ENCODE measurements around the gene PRXL2B.

The PRXL2B gene

DNA sequence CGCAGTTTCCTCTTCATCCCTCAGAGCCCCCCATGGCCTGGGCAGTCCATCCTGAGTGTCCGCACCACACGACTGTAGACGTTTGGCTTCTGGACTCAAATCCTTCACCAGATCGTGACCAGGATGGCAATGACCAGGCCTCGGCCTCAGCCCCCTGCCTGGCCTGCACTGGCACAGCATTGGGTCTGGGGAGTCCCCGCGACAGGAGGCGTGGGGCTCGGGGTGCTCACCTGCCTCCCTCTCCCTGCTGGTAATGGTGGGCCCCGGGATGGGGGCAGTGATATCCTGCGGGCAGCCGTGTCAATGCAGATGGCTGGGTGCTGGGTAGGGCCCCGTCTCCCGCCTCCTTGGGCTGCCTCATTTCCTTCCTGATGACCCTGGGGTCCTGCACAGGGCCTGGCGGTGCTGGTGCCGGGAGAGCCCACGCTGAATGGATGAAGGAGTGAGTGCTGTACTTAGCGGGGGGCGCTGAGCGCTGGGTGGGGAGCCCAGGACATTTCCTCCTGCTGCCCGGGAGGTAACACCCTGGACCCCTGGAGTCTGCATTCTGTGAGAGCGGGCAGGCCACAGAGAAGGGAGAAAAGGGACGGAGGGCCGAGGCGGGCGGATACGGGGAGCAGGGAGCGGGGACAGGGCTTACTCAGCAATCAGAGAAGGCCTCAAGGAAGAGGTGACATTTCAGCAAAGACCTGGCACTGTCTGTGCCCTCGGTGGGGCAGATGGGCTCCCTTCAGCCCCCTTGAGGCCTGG is 32.5 kb upstream of the PRXL2B start:
- Histone ChIP-seq H3K27me3 (ENCODE audit: control insufficient read depth, insufficient read depth, low read length) (no peaks in the 10 kb centered on the region), H3K9ac (ENCODE audit: low read depth, low read length) (no peak overlapping the region), H3K36me3 (ENCODE audit: control insufficient read depth, insufficient read depth, low read length) (no peaks in the 10 kb centered on the region), H3K4me1 (ENCODE audit: control insufficient read depth, insufficient read depth, low read length) (no peaks in the 10 kb centered on the region), H3K4me3 (ENCODE audit: low read depth, low read length) (no peak overlapping the region), H3K9me3 (ENCODE audit: control insufficient read depth, insufficient read depth, low read length) (no peaks in the 10 kb centered on the region)

DNA sequence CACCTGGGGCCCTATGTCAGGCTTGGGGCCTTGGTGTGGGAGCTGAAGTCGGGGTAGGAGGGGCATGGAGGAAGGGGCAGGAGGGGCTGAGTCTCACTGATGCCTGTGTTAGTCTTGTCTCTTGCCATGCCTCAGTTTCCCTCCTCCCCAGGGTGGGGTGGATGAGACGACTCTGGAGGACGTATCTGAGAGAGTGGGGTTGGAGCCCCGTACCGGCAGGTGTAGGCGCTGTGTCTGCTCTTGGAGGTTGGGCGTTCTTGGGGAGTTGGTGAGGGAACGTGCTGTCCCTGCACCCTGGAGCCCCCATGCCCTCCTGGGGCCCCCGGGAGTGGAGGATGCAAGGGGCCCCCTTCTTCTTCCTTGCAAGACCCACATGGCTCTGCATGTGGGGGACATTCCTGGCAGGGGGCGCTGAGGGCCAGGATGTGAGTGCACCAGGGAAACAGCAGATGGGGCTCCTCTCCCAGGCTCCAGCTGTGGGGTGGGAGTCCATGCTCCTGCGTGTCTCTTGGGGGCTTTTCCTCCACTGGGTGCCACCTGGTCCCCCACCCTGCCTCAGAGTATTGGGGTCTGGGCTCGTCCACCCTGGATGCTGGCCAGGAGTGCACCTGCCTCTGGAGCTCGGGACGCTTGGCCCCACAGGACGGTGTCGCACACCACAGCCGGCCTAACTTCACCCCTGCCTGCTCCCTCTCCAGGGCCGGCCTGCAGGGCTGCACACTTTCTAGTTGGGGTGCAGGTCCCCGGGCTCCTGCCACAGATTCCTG is 31.8 kb upstream of the PRXL2B start:
- Histone ChIP-seq H3K4me3 (ENCODE audit: low read depth, low read length) (no peak overlapping the region), H3K27me3 (ENCODE audit: control insufficient read depth, insufficient read depth, low read length) (no peaks in the 10 kb centered on the region), H3K9me3 (ENCODE audit: control insufficient read depth, insufficient read depth, low read length) (no peaks in the 10 kb centered on the region), H3K9ac (ENCODE audit: low read depth, low read length) (no peak overlapping the region), H3K4me1 (ENCODE audit: control insufficient read depth, insufficient read depth, low read length) (no peaks in the 10 kb centered on the region), H3K36me3 (ENCODE audit: control insufficient read depth, insufficient read depth, low read length) (no peaks in the 10 kb centered on the region)

DNA sequence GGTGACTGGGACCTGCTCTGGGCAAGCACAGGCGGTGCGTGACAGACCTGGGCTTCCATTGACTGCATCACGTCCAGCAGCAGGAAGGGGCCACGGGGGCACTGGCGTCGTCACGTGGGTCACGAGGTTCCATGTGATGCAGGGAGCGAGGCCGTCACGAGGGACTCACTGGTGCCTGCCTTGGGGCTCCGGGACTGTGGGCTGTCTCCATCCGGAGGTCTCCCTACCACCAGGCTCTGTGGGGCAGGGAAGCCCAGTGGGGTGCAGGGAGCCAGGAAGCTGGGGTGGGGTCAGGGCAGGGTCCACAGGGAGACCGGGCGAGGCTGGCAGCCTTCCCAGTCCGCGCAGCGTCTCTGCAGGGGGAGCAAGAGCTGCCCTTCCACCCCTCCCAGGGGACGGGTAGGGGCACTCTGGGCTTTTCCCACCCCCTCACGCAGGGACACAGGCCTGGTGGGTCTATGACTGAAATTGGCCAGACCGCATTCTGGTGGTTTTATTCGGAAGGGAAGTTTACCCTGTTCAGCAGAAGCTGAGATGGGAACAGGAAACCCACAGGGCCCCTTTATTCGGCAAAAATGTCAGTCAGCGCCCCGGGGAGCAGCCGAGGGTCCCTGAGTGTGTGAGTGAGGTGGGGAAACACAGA is 30.8 kb upstream of the PRXL2B start:
- H3K36me3 ChIP-seq (ENCODE audit: control insufficient read depth, insufficient read depth, low read length) = no peaks in the 10 kb centered on the region
- no peaks in the 10 kb centered on the region for H3K27me3 ChIP-seq (ENCODE audit: control insufficient read depth, insufficient read depth, low read length)
- H3K9me3 ChIP-seq (ENCODE audit: control insufficient read depth, insufficient read depth, low read length) = no peaks in the 10 kb centered on the region
- H3K4me3 ChIP-seq (ENCODE audit: low read depth, low read length) = no peak overlapping the region
- H3K9ac ChIP-seq (ENCODE audit: low read depth, low read length) = no peak overlapping the region
- H3K4me1 ChIP-seq (ENCODE audit: control insufficient read depth, insufficient read depth, low read length) = no peaks in the 10 kb centered on the region

DNA sequence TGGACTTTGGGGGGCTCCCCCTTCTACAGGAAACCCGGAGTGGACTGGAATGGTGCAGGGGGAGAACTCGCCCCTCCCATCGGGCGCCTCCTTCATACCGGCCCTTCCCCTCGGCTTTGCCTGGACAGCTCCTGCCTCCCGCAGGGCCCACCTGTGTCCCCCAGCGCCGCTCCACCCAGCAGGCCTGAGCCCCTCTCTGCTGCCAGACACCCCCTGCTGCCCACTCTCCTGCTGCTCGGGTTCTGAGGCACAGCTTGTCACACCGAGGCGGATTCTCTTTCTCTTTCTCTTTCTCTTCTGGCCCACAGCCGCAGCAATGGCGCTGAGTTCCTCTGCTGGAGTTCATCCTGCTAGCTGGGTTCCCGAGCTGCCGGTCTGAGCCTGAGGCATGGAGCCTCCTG is 30.3 kb upstream of the PRXL2B start, which contains the start of gene TNFRSF14:
Gene TNFRSF14, plus strand, starts transcription at position 95 of the 401 bp plus-strand sequence. Its CDS starts 294 bp downstream, at position 389.
- Histone ChIP-seq H3K4me3 (ENCODE audit: low read depth, low read length) (no peak within 1 kb of the TSS), H3K36me3 (ENCODE audit: control insufficient read depth, insufficient read depth, low read length) (no peaks in the 10 kb centered on the region), H3K9ac (ENCODE audit: low read depth, low read length) (no peak within 1 kb of the TSS), H3K27me3 (ENCODE audit: control insufficient read depth, insufficient read depth, low read length) (no peaks in the 10 kb centered on the region), H3K4me1 (ENCODE audit: control insufficient read depth, insufficient read depth, low read length) (no peaks in the 10 kb centered on the region), H3K9me3 (ENCODE audit: control insufficient read depth, insufficient read depth, low read length) (no peaks in the 10 kb centered on the region)

DNA sequence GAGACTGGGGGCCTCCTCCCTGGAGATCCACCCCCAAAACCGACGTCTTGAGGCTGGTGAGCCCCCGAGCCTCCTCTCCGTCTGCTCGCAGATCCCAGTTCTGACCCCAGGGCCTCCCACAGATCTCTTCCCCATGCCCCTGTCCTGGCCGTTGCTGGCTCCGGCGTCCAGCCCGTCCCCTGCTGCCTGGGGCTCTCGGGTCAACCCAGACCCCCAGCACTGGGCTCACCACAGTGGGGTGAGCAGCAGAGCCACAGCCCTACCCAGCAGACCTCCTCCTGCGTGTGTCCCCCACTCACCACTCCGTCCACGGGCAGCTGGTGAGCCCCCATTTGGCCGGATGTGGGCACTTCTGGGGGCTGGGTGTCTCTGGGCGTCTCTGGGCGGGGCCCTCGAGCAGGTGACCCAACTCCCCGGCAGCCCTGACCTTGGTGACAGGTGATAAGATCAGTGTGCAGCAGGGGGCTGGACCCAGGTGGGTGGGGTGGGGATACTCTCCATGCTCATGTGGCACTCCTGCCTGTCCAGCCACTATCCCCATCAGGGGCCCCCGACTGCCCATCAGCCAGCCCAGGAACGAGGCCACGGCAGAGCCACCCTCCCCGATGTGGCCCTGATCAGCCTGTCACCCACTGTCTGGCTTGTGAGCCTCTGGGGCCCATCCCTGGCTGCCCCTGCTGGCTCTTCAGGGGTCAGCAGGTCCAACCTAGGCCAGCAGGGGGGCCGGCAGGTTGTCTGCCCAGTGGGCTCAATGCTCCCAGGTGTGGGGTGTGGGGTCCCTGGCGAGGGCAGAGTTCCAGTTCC is 29.7 kb upstream of the PRXL2B start:
- Histone ChIP-seq H3K36me3 (ENCODE audit: control insufficient read depth, insufficient read depth, low read length) (no peaks in the 10 kb centered on the region), H3K27me3 (ENCODE audit: control insufficient read depth, insufficient read depth, low read length) (no peaks in the 10 kb centered on the region), H3K4me3 (ENCODE audit: low read depth, low read length) (no peak overlapping the region), H3K4me1 (ENCODE audit: control insufficient read depth, insufficient read depth, low read length) (no peaks in the 10 kb centered on the region), H3K9me3 (ENCODE audit: control insufficient read depth, insufficient read depth, low read length) (no peaks in the 10 kb centered on the region), H3K9ac (ENCODE audit: low read depth, low read length) (no peak overlapping the region)

DNA sequence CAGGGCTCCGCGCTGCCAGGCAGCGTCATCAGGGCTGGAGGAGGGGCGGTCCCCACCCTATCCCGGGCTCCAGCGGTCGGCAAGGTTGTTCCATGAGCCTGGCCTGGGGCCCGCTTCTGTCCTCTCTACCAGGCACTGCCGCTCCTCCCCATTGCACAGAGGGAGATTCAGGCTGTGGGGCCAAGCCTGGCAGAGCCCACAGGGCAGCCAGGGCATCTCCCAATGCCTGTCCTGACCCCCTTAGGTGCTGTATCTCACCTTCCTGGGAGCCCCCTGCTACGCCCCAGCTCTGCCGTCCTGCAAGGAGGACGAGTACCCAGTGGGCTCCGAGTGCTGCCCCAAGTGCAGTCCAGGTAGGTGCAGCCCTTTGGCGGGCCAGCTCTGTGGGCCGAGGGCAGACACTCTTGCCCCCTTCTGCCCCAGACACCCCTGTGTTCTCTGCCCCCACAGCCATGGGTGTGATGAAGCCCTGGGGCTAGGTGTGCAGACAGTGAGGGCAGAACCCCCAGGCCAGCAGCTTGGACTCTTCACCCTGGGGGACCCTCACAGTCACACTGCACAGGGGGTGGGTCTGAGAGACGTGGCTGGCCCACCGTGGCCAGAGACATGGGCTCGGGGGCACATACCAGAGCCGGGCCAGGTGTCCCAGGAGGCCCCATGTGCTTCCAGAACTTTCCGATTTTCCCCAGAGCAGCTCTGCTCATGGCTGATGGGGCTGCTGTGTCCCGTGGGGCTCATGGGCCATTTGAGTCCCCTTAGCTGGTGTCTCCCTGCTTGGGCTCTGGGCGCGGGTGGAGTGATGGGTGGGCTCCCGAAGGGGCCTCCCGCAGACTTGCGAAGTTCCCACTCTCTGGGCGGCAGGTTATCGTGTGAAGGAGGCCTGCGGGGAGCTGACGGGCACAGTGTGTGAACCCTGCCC is 28.8 kb upstream of the PRXL2B start:
- no peaks in the 10 kb centered on the region for H3K36me3 ChIP-seq (ENCODE audit: control insufficient read depth, insufficient read depth, low read length)
- H3K9ac ChIP-seq (ENCODE audit: low read depth, low read length) = no peak overlapping the region
- no peaks in the 10 kb centered on the region for H3K9me3 ChIP-seq (ENCODE audit: control insufficient read depth, insufficient read depth, low read length)
- no peak overlapping the region for H3K4me3 ChIP-seq (ENCODE audit: low read depth, low read length)
- H3K27me3 ChIP-seq (ENCODE audit: control insufficient read depth, insufficient read depth, low read length) = no peaks in the 10 kb centered on the region
- H3K4me1 ChIP-seq (ENCODE audit: control insufficient read depth, insufficient read depth, low read length) = no peaks in the 10 kb centered on the region

DNA sequence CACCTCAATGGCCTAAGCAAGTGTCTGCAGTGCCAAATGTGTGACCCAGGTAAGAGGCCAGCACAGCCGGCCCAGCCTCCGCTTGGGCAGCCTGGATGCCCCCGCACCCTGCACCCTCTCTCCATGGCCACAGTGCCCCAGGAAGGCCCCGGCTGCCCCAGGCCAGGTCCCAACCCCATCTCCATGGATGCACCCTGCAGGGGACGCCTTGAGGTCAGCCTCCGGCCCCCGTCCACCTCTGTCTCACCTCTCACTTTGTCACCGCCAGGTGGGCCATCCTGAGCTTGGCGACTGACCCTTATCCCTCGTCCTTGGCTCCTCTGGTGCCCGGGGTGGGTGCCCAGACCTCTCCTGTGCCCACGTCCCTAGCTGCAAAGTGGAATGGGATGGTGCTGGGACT is 28.2 kb upstream of the PRXL2B start:
- Histone ChIP-seq H3K27me3 (ENCODE audit: control insufficient read depth, insufficient read depth, low read length) (no peaks in the 10 kb centered on the region), H3K4me1 (ENCODE audit: control insufficient read depth, insufficient read depth, low read length) (no peaks in the 10 kb centered on the region), H3K4me3 (ENCODE audit: low read depth, low read length) (no peak overlapping the region), H3K36me3 (ENCODE audit: control insufficient read depth, insufficient read depth, low read length) (no peaks in the 10 kb centered on the region), H3K9ac (ENCODE audit: low read depth, low read length) (no peak overlapping the region), H3K9me3 (ENCODE audit: control insufficient read depth, insufficient read depth, low read length) (no peaks in the 10 kb centered on the region)

DNA sequence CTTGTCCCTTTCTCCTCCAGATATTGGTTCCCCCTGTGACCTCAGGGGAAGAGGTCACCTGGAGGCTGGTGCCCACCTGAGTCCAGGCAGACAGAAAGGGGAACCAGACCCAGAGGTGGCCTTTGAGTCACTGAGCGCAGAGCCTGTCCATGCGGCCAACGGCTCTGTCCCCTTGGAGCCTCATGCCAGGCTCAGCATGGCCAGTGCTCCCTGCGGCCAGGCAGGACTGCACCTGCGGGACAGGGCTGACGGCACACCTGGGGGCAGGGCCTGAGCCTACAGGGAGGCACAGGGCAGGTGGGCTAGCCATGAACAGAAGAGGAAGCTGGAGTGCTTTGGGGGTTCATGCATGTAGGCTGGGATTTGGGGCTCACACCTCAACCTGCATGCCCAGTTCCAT is 27.7 kb upstream of the PRXL2B start:
- no peaks in the 10 kb centered on the region for H3K27me3 ChIP-seq (ENCODE audit: control insufficient read depth, insufficient read depth, low read length)
- H3K4me3 ChIP-seq (ENCODE audit: low read depth, low read length) = no peak overlapping the region
- H3K9ac ChIP-seq (ENCODE audit: low read depth, low read length) = no peak overlapping the region
- H3K9me3 ChIP-seq (ENCODE audit: control insufficient read depth, insufficient read depth, low read length) = no peaks in the 10 kb centered on the region
- no peaks in the 10 kb centered on the region for H3K4me1 ChIP-seq (ENCODE audit: control insufficient read depth, insufficient read depth, low read length)
- H3K36me3 ChIP-seq (ENCODE audit: control insufficient read depth, insufficient read depth, low read length) = no peaks in the 10 kb centered on the region

DNA sequence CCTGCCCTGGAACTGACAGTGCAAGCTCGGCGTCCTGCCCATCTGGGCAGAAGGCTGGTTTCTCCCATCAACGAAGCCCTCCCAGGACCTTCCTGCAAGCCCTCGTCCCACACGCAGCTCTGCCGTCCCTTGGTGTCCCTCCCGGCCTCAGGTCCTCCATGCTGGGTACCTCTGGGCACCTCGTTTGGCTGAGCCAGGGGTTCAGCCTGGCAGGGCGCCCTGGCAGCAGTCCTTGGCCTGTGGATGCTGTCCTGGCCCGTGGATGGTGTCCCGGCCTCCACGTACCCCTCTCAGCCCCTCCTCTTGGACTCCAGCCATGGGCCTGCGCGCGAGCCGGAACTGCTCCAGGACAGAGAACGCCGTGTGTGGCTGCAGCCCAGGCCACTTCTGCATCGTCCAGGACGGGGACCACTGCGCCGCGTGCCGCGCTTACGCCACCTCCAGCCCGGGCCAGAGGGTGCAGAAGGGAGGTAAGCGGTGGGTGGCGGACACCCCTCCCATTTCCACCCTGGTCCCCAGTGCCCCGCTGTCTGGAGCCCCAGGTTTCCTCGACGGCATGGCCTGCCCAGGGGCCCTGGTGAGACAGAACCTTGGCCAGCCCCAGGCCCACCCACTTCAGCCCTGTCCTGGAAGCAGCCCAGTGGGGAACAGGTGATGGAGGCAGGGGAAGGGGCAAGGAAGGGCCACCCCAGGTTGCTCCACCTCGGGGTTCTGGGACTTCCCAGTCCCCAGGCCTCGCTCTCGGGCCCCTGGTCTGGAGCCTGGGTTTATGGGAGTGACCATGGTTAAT is 26.9 kb upstream of the PRXL2B start:
- no peaks in the 10 kb centered on the region for H3K27me3 ChIP-seq (ENCODE audit: control insufficient read depth, insufficient read depth, low read length)
- no peak overlapping the region for H3K4me3 ChIP-seq (ENCODE audit: low read depth, low read length)
- no peaks in the 10 kb centered on the region for H3K9me3 ChIP-seq (ENCODE audit: control insufficient read depth, insufficient read depth, low read length)
- H3K9ac ChIP-seq (ENCODE audit: low read depth, low read length) = no peak overlapping the region
- no peaks in the 10 kb centered on the region for H3K4me1 ChIP-seq (ENCODE audit: control insufficient read depth, insufficient read depth, low read length)
- H3K36me3 ChIP-seq (ENCODE audit: control insufficient read depth, insufficient read depth, low read length) = no peaks in the 10 kb centered on the region

DNA sequence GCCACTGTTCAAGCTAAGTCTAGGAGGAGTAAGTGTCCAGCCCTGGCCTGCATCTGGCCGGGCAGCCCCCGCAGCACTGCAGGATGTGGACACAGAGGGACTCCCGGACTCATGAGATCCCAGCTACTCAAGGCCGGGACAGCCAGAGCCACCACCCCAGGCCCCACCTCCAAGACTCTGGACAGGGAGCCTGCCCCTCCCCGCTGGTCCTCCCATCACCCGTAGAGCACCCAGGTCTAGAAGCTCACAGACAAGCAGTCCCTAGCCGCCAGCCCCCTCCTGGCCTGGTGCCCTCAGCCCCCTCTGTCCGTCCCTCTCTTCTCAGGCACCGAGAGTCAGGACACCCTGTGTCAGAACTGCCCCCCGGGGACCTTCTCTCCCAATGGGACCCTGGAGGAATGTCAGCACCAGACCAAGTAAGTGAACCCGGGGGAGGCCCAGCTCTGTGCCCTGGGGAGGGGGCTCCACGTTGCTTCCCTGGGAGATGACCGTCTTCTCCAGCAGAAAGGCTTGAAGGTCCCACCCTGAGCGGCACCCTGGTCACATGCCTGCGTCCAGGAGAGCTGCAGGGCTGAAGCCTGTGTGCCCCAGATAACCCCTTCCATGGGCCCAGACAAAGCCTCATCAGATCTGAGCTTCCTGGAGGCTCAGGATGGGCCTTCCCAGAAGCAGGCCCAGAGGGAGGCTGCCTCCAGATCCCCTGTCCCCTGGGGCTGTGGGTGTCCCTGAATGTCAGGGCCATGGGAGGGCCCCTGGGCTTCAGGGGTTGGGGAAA is 26.1 kb upstream of the PRXL2B start:
- H3K4me3 ChIP-seq (ENCODE audit: low read depth, low read length) = no peak overlapping the region
- no peaks in the 10 kb centered on the region for H3K27me3 ChIP-seq (ENCODE audit: control insufficient read depth, insufficient read depth, low read length)

More for the DNA sequence above, 26.1 kb upstream of the PRXL2B start:
- H3K4me1 ChIP-seq (ENCODE audit: control insufficient read depth, insufficient read depth, low read length) = no peaks in the 10 kb centered on the region
- no peaks in the 10 kb centered on the region for H3K9me3 ChIP-seq (ENCODE audit: control insufficient read depth, insufficient read depth, low read length)
- no peaks in the 10 kb centered on the region for H3K36me3 ChIP-seq (ENCODE audit: control insufficient read depth, insufficient read depth, low read length)
- H3K9ac ChIP-seq (ENCODE audit: low read depth, low read length) = no peak overlapping the region

Data from iPS-15b (cell line).